MCF 10A (cell line): ENCODE data around the gene DNASE2. TPM values are rescaled to one million over a fixed set of nuclear protein-coding genes. Genes with fewer than 3 reads are reported as not detected.
"Not testable (repeated sequence)": the region's sequence is repeated elsewhere in the genome, so short reads cannot be mapped to it uniquely, and the experiment has no call there.

ENCODE experiments used
- BruUV-seq: library from RNA; stranded (reverse); fragments of 400-500 nt; replicated peaks from 2 replicates; lab custom pipeline; 2021; lab: Mats Ljungman, UMichigan
- CTCF ChIA-PET: fragments of 300-600 bp; sonication (Branson Sonifier 250); formaldehyde crosslinking; extraction: SDS; loops from one replicate; lab custom pipeline; 2021; ENCODE audit warnings: antibody characterized with exemption, inconsistent platforms; lab: Yijun Ruan, JAX
- POLR2A ChIA-PET: fragments of 300-600, 350-650 bp; sonication (Branson Sonifier 250); formaldehyde crosslinking; extraction: SDS; loops from one replicate; lab custom pipeline; 2020; ENCODE audit warnings: antibody characterized with exemption, inconsistent platforms; lab: Yijun Ruan, JAX
- DNase-seq: peaks from one replicate; pipeline ENCODE4 v3.0.0-alpha.2; 2018; ENCODE audit not compliant: unreplicated experiment
- H3K27ac Mint-ChIP-seq: one replicate; pipeline ENCODE4 v1.8.0; 2022; ENCODE audit warnings: mild to moderate bottlenecking, low read depth, mixed read lengths; ENCODE audit not compliant: unreplicated experiment
- H3K27me3 Mint-ChIP-seq: one replicate; pipeline ENCODE4 v1.8.0; 2022; ENCODE audit warnings: mixed read lengths; ENCODE audit not compliant: insufficient read depth, unreplicated experiment
- H3K36me3 Mint-ChIP-seq: one replicate; pipeline ENCODE4 v1.8.0; 2022; ENCODE audit warnings: mild to moderate bottlenecking, moderate library complexity, mixed read lengths; ENCODE audit not compliant: insufficient read depth, unreplicated experiment
- H3K4me1 Mint-ChIP-seq: one replicate; pipeline ENCODE4 v1.8.0; 2022; ENCODE audit warnings: mixed read lengths; ENCODE audit not compliant: insufficient read depth, unreplicated experiment
- H3K4me3 Mint-ChIP-seq: one replicate; pipeline ENCODE4 v1.8.0; 2022; ENCODE audit warnings: mild to moderate bottlenecking, moderate library complexity, mixed read lengths; ENCODE audit not compliant: unreplicated experiment
- H3K9me3 Mint-ChIP-seq: one replicate; pipeline ENCODE4 v1.8.0; 2022; ENCODE audit warnings: mixed read lengths; ENCODE audit not compliant: unreplicated experiment
- CTCF ChIP-seq: fragments of 200-600 bp; IDR thresholded peaks from one replicate; pipeline ENCODE4 v1.8.0; 2022; ENCODE audit warnings: antibody characterized with exemption, mild to moderate bottlenecking; ENCODE audit not compliant: unreplicated experiment
- intact Hi-C: fragments of 100-400 bp; cut with micrococcal nuclease; formaldehyde crosslinking; loops from 2 replicates; pipeline ENCODE4 v1.14.1; 2022
- total RNA-seq: library from RNA; stranded (reverse); gene quantifications from 2 replicates; pipeline ENCODE4 v1.2.3, GENCODE V29; 2022

The DNASE2 gene
- total RNA-seq, 1 experiment from 2014 or later, result 26.7 TPM

GRCh38 chr19:12858041-12858928 lies 23.0 kb downstream of the DNASE2 start:
- intact Hi-C loops, result no loop called here
- Mint-ChIP-seq H3K27me3 (no peaks in the 10 kb centered on the region), H3K4me3 (no peak overlapping the region), H3K27ac (no peak overlapping the region), H3K9me3 (no peaks in the 10 kb centered on the region), H3K36me3 (no peaks in the 10 kb centered on the region), H3K4me1 (no peaks in the 10 kb centered on the region)
- ChIA-PET POLR2A (no interaction called here), CTCF (interaction anchor here (0.6 kb wide), 1 partner anchor 141 kb away, joined by 3 read pairs; no protein-coding TSS in a partner anchor)
- TF ChIP-seq CTCF, result no peak
- no peak for DNase-seq
- no TSS peak for BruUV-seq

GRCh38 chr19:12856653-12857052 lies 24.6 kb downstream of the DNASE2 start:
- intact Hi-C loops, result no loop called here
- H3K27ac Mint-ChIP-seq, result no peak overlapping the region
- TF ChIP-seq CTCF, result no peak
- H3K4me3 Mint-ChIP-seq, result no peak overlapping the region
- no peaks in the 10 kb centered on the region for H3K4me1 Mint-ChIP-seq
- CTCF ChIA-PET, result interaction anchor here (0.6 to 1.3 kb wide), 4 partner anchors 9 to 172 kb away, joined by 3 to 5 read pairs (median 4); no protein-coding TSS in a partner anchor
- no peak for DNase-seq
- no peaks in the 10 kb centered on the region for H3K27me3 Mint-ChIP-seq
- BruUV-seq, result no TSS peak
- no peaks in the 10 kb centered on the region for H3K36me3 Mint-ChIP-seq
- H3K9me3 Mint-ChIP-seq, result no peaks in the 10 kb centered on the region
- POLR2A ChIA-PET, result no interaction called here

GRCh38 chr19:12847159-12848139 lies 33.8 kb downstream of the DNASE2 start:
- Mint-ChIP-seq H3K4me3 (peak overlapping the region; percentile 57), H3K27me3 (no peaks in the 10 kb centered on the region), H3K9me3 (no peaks in the 10 kb centered on the region), H3K36me3 (no peaks in the 10 kb centered on the region), H3K4me1 (peaks cover 5% of the 10 kb centered on the region), H3K27ac (no peak overlapping the region)
- intact Hi-C loops, result loop anchor here (1.0 to 5.0 kb wide), 5 partner anchors 51 to 283 kb away; partner anchors contain the start of gene HOOK2
- BruUV-seq, result no TSS peak
- TF ChIP-seq CTCF, result peak; percentile 99
- ChIA-PET CTCF (interaction anchor here (0.5 to 4.5 kb wide), 77 partner anchors 10 to 492 kb away, joined by 3 to 54 read pairs (median 4); partner anchors contain the start of genes DNASE2, GCDH, GET3 and PRDX2), POLR2A (interaction anchor here (0.5 to 2.9 kb wide), 10 partner anchors 9 to 125 kb away, joined by 3 to 17 read pairs (median 5); partner anchors contain the start of genes DNASE2, JUNB and RNASEH2A)
- DNase-seq, result peak; percentile 85

DNA sequence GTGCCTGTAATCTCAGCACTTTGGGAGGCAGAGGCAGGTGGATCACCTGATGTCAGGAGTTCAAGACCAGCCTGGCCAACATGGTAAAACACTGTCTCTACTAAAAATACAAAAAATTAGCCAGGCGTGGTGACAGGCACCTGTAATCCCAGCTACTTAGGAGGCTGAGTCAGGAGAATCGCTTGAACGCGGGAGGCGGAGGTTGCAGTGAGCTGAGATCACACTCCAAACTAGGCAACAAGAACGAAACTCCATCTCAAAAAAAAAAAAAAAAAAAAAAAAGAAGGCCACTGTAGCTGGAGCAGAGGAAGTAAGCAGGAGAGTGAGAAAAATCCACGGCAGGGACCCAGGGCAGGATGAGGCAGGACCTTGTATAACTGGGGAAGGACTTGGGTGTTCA lies 34.6 kb downstream of the DNASE2 start:
- ChIA-PET POLR2A (interaction anchor here (0.5 to 2.9 kb wide), 5 partner anchors 8 to 124 kb away, joined by 3 to 17 read pairs (median 5); partner anchors contain the start of genes DNASE2 and JUNB), CTCF (interaction anchor here (0.6 to 4.5 kb wide), 37 partner anchors 10 to 396 kb away, joined by 3 to 54 read pairs (median 7); partner anchors contain the start of genes DNASE2, GET3, PRDX2 and RNASEH2A)
- not testable (repeated sequence) for H3K36me3 Mint-ChIP-seq, DNase-seq, H3K27me3 Mint-ChIP-seq, H3K4me3 Mint-ChIP-seq, H3K4me1 Mint-ChIP-seq, H3K27ac Mint-ChIP-seq, H3K9me3 Mint-ChIP-seq, BruUV-seq
- intact Hi-C loops, result loop anchor here (1.0 to 5.0 kb wide), 5 partner anchors 50 to 282 kb away; partner anchors contain the start of gene HOOK2
